GM19043 (cell line): ENCODE results near the gene PAX6.

Experiments
- ATAC-seq: cut with Tn5 transposase; IDR thresholded peaks from one replicate; pipeline ENCODE4 v1.9.1; 2021; ENCODE audit warnings: low read depth; ENCODE audit not compliant: unreplicated experiment

The PAX6 gene

DNA sequence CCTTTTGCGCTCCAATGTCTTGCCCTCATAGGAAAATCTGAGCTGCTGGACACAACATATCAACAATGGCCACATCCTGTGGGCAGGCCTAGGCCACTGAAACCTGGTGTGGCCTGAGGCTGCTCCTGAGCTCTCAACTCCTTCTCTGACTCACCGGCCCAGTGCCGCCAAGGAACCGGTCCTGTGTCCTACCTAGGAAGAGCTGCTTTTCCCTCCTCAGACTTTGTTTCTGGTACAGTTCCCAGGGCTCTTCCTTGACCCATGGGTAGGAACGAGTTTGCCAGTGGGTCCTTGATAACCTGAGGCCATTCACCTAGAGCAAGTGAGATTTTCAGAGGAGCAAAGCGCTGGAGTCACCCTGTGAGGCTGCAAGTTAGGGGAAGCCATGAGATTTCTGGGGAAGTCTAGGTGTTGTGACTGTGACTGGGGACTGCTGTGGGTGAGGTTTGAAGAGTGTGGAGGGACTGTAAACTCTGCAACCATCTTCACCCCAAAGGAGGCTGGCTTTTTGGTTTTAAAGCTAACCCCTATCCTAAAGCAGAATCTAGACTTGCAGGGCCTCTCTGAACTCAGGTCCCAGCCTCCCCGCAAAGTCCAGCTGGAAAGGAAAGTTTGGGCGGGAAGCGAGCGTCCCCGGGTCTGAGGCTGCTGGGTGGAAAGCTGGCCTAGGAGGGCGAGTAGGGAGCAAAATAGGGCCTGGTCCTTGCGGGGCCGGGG is 12.0 kb upstream of the PAX6 start:
- no peak for ATAC-seq

DNA sequence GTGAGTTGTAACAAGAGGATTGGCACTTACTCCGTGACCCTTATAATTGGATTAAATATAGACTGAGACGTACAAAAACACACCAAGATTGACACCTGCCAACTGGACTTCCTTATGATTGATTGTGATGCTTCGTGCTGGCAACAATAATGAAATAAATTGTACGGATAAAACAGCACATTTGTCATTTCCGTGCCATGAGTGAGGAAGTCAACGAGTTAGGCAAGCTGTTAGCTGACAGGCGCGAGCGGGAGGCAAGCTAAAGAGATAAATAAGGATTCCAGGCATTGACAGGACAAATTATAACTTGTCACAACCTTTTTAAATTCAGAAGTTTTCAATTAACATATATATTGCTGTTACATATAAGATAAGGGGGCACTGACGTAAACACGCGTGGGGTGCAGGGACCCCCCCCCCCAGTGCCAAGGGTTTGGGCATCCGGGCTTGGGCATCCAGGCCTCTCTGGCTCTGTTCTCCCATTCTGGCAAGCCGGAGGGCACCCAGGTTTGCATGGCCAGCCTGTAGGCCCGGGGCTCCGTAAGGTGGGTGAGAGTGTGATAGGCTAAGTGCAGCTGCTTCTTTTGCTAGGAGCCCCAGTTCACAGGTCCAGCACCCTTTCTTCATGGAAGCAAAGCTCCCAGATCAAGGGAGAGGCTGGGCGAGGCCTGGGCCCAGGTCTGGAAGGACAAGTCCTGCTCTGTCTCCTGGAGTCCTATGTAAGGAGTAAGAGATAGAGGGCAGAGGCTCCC is 11.2 kb upstream of the PAX6 start:
- ATAC-seq, result no peak

GRCh38 chr11:31821766-31822165 is 10.6 kb upstream of the PAX6 start:
- no peak for ATAC-seq

DNA sequence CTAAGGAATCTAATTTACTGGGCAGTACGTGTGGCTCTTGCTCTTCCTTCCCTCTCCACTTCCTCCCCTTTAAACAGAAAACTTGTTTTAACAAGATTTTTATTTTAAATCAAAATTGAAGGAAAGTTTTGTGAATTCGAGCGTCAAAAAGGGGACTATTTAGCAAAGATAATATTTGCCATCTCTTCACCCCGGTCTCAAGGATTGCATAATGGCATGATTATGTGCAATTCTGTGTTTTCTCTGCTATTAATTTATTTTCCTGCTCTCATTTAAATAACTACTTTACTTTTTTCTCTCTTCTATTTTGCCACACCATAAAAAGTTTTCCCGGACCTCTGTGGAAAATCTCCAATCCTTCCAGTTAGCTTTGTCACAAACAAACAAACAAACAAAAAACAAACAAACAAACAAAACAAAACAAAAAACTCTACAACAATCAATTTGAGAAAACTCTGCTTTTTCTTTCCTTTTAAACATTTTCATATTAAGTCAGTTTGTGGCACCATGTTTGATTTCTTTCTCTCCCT is 10.2 kb upstream of the PAX6 start:
- ATAC-seq, result no peak

DNA sequence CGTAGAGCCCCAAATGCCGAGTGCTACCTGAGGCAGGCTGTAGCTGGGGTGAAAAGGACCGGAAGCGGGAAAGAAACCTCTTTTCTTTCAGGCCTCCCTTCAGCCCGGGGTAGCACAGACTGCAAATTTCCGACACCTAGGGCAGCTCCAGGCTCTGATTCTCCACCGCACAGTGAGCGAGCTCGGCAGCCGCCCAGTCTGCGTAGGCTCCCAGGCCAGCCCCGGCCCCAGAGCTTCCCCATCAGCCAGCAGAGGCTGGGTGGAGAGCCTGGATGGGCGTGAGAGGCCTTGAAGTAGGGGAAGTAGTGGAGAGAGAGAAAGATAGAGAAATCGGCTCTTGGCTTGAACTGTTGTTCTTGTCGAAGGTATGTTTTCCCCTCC is 9.3 kb upstream of the PAX6 start:
- no peak for ATAC-seq

GRCh38 chr11:31819621-31820437 is 8.7 kb upstream of the PAX6 start:
- no peak for ATAC-seq

- no peak for ATAC-seq
Observed at GRCh38 chr11:31818874-31819331, 7.8 kb upstream of the PAX6 start.

- ATAC-seq, result no peak
Observed at GRCh38 chr11:31818425-31818755, 7.3 kb upstream of the PAX6 start.

DNA sequence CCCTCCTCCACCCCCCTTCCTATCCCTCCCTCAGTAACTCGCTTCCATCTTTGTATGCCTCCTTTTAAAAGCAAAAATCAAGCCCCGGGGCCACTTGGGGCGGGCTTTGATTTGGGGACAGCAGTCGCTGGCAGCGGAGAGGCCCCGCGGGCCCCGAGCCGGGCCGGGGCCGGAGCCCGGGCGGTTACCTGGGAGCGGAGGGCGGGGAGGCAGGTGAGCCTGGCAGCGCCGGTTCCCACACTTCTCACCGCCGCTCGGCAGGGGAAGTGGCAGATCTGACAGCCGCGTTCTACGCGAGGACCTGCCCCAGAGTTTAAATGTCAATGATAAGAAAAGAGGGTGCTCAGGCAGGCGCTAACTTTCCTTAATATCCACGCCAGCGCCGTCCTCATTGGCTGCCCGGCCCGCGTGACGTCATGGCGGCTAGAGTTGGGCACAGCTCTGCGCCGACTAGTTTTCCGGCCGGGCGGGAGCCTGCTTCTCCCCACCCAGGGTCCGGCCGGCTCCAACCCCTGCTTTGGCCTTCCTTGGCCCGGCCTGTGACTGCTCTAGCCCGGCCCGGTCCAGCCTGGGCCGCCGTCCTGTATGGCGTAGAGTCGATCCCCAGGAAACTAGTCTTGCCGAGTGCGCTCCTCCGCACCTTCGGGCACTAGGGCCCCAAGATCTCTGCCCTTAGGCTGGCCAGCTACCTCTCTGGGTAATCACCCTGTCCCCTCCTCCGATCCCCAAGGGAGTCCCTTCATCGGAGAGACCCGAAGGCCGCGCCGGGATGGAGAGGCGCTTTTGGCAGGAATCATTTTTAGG is 6.7 kb upstream of the PAX6 start:
- no peak for ATAC-seq

DNA sequence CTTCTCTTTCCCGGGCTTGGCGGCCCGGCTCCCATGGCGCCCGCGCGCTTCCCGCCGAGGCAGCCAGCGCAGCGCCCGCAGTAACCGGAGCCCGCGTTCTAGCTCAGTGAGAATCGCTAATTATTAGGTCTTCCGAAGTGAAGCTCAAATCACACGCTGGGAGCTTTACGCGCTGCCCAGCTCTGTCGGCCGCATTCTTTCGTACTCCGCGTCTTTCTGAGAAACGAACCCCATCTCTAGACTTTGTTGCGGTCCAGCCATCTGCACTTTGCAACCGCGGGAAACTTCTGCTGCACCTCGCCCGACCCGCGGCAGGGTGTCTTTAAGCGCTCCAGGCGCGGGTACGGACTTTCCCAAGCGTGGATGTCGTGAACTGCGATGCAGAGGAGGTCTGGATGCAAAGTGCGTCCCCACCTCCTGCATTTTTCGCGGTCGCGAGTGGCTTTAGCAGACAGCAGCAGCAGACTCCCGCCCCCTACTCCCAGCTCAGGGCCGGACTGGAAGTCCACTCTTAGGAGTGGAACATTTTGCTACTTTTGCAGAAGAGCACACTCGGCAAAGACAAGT is 6.0 kb upstream of the PAX6 start:
- ATAC-seq, result no peak

- ATAC-seq, result no peak
Observed at GRCh38 chr11:31816468-31817053, 5.4 kb upstream of the PAX6 start.

DNA sequence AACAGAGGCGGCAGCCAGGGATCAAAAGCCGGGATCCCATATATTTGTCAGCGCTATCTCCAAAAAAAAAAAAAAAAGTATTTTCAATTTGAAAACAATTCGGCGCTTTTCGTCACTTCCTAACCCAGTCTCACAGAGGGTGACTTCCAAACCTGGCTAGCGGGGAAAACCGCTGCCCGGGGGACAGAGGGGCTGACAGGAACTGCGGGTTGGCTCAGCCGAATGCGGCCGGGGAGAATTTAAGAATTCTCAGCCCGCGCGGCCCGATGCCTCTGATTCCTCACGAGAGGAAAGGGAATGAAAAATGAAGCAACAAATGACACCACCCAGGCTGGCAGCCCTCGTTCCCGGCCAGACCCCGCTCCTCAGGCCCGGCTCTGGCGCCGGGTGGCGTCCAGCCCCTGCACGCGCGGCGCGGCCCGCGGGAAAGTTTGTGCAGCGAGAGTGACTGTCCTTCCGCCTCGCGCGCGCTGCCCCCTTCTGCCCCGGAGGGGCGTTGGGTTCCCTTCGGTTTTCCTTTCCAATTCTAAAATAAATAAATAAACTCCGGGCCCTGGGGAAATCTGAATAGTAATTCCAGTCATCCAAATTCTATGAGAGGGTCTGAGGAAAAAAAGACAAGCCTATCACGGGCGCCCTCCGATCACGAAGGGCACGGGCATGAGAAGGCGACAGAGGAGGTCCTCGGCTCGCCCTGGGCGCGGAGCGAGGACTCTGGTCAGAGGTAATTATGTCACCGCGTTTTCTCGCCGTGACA is 4.8 kb upstream of the PAX6 start:
- no peak for ATAC-seq

DNA sequence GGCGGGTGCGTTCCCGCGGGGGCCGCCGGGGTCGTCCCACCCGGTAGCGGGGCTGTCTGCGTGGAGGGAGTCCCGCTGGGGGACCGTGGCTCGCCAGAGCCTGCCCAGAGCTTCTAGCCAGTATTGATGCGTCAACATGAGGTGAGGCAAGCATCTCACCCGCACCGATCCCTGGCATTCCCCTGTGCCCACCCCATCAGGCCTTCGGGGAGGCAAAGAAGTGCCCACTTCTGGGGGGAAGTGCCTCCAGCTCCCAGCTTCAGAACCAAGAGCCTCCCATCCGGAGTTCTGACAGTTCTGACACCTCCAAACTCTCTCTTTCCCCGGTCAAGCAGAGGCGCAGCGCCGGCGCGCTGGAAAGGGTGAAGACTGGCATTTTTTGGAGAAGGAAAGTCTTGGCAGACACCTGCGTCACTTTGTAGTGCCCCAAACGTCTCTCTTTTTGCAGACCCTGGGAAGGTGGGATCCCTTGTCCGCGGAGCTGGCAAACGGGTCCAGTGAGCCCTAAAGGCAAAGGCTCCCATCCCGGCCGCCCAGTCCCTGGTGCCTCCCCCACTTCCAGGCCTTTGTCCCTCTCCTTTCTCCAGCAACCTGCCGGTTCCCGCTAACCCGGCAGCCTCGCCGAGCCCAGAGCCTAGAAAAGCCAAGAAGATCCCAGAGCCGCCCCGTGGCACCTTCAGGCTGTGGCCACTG is 3.2 kb upstream of the PAX6 start:
- ATAC-seq, result no peak

DNA sequence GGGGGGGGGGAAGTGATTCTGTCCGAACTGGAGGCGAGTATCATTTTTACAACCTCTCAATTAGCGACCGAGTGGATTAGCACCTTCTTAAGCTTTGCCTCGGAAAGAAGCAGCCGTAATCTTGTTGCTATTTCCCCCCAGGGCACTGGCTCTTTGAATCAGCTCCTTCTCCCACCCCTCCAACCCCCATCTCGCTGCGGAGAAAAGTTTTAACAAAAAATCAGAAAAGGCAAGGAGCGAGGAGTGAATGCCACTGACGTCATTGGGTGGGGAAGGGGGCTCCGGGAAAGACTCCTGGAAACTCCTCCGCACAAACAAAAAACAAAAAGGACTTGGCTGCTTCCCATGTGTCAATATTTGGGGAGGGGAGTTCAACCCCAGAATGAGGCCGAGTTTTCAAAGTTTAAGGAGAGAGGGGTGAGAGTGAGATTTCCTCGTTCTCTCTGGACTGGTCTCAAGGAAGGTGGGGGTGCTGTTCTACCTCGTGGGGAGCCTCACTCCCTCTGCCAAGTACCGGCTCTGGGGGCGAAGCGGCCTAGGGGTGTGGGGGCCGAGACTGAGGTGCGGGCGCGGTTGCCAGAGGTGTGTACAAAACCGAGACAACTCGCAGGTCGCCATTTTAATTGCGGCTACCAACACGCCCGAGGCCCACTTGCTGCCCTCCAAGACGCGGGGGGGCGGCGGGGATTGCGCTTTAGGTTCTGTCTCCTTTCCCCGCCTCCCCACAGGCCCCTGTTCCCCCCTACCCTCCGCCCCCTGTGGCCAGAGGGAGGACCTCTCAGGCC is 2.5 kb upstream of the PAX6 start:
- no peak for ATAC-seq

DNA sequence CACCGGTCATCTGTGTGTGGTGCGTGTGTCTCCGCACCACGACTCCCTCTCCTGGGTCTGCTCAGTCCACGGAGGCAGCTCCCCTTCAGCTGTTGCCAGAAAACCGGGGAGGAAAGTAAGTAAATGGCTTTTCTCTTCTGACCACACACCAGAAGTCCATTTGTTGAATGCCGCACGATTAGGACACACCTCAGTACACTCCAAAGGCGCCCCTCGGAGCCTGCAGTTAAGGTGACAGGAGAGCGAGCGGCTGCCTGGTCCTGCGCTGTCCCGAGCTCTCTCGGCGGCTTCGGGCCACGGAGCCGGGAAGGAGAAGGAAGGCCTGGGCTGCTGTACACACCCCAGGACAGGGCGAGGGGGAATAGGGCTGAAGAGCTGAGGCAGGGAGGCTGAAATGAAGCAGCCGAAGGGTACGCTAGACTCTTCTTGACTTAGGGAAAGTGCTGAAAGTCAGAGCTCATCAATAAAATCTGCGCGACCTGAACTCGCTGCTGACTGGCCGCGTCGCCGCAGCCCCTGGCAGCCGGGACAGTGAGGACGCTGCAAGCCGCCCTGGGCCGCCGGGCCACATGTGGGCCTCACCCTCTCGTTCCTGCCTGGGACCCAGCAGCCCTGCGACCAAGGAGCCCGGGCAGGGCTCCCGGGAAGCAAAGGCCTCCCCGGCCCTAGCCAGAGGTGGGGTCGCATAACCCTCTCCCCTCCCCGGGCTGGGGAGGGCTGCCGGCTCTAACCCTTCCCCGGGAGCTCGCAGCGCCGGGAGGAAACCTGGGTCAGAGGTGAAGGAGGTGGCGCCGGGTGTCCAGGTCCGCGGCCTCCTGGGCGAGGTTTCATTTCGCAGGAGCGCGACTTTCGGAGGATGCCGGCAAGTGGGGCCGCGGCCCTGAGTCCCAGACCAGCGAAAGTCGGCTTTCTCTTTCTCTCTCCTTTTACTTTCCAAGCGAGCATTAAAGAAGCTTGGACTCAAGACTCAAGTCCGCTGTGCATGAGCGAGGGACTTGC is 1.6 kb upstream of the PAX6 start:
- no peak for ATAC-seq
